Peyer's patch (tissue), 4 donors: Measurements from ENCODE around the gene PRLHR.

Experiments used
- CTCF ChIP-seq, 6 experiments: fragments of 450-650 bp in 4 of 6; fragments of 200-600 bp in 2 of 6; sonication (generic) in 1 of 6; IDR thresholded peaks; one replicate each; pipeline ENCODE4 v1.5.1; 2017 to 2019; ENCODE audit warnings: antibody characterized with exemption in 6 of 6, mild to moderate bottlenecking in 3 of 6, moderate library complexity in 1 of 6
- POLR2A ChIP-seq, 2 donors: fragments of 450-650 bp; IDR thresholded peaks; one replicate each; pipeline ENCODE4 v1.5.1; 2017; ENCODE audit warnings: antibody characterized with exemption in 2 of 2, mild to moderate bottlenecking in 2 of 2, moderate library complexity in 2 of 2

- no peak for TF ChIP-seq POLR2A (IDR thresholded peaks at IDR 0.05)
- no peak for TF ChIP-seq CTCF (IDR thresholded peaks at IDR 0.05)
These were observed 31.3 kb downstream of the PRLHR start for GRCh38 chr10:118564114-118564513.
